Measurements from ENCODE around the gene TM4SF4.

DNA sequence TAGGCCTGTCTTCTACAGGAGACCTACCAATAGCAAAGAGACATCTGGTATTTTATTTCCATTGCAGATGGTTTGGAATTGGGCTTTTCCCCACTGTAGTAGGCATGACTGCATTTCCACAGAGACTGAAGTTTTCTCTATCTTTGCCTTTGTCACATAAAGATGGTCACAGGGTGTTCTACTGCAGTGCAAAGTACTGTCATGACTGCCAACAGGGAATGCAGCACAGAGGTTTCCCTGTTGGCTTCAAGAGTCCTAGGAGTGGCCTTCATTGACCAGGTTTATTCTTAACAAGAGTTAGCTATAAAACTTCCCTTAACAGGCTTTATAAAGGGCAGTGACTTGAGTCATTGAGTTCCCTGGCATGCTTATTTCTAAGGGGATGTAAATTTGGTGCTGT lies 36.8 kb upstream of the TM4SF4 start:
- TF ChIP-seq, protein P1, sequence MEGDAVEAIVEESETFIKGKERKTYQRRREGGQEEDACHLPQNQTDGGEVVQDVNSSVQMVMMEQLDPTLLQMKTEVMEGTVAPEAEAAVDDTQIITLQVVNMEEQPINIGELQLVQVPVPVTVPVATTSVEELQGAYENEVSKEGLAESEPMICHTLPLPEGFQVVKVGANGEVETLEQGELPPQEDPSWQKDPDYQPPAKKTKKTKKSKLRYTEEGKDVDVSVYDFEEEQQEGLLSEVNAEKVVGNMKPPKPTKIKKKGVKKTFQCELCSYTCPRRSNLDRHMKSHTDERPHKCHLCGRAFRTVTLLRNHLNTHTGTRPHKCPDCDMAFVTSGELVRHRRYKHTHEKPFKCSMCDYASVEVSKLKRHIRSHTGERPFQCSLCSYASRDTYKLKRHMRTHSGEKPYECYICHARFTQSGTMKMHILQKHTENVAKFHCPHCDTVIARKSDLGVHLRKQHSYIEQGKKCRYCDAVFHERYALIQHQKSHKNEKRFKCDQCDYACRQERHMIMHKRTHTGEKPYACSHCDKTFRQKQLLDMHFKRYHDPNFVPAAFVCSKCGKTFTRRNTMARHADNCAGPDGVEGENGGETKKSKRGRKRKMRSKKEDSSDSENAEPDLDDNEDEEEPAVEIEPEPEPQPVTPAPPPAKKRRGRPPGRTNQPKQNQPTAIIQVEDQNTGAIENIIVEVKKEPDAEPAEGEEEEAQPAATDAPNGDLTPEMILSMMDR (IDR thresholded peaks at IDR 0.05) = no peak
- no peak for TF ChIP-seq EZH2 (IDR thresholded peaks at IDR 0.05; ENCODE audit: borderline replicate concordance, insufficient read depth, low read depth, low read length, poor library complexity, severe bottlenecking)

All from B cell (primary cell).